HG03575 (cell line): ENCODE data around the gene HABP2.

ENCODE experiments used
- ATAC-seq: cut with Tn5 transposase; IDR thresholded peaks from one replicate; pipeline ENCODE4 v1.9.1; 2021; ENCODE audit not compliant: unreplicated experiment, insufficient number of reproducible peaks, low FRiP score; ENCODE audit errors: extremely low read depth

The HABP2 gene

GRCh38 chr10:113552701-113553100 lies at the start of gene HABP2:
Gene HABP2, plus strand, starts transcription at chr10:113553053. Its CDS starts 69 bp downstream, at chr10:113553122.
- ATAC-seq, result no peak

DNA sequence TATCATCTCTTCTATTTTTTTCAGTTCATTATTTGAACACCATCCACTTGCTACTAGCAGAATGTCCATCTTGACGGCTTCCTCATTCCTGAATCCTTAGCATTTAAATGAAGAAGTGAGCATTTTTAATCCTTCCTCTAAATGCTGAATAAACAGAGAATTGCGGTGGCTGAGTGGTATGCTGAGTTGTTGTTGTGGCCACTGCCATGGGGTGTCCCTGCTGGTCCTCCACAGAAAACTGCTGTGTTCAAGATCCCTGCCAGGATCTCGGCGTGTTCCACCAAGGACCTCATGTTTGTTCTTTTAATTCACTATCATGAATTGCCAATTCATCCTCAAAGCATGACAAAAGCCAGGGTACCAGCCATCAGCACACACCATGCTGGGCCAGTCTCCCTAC lies 48.9 kb upstream of the HABP2 start:
- ATAC-seq, result no peak

- no peak for ATAC-seq
Observed at GRCh38 chr10:113504423-113504822, 48.4 kb upstream of the HABP2 start.

GRCh38 chr10:113506476-113506875 lies 46.4 kb upstream of the HABP2 start:
- ATAC-seq, result no peak

DNA sequence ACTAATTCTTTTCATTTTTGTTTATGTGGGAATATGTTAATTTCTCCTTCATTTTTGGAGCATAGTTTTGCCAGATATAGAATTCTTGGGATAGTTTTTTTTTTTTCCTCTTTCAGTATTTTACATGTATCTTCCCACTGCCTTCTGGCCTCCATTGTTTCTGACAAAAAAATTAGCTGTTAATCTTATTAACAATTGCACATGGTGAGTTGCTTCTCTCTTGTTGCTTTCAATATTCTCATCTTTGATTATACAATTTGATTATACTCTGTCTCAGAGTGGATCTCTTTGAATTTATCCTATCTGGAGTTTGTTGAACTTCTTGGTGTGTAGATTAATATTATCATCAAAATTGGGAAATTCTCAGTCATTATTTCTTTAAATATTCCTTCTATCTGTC lies 41.4 kb upstream of the HABP2 start:
- ATAC-seq, result no peak

DNA sequence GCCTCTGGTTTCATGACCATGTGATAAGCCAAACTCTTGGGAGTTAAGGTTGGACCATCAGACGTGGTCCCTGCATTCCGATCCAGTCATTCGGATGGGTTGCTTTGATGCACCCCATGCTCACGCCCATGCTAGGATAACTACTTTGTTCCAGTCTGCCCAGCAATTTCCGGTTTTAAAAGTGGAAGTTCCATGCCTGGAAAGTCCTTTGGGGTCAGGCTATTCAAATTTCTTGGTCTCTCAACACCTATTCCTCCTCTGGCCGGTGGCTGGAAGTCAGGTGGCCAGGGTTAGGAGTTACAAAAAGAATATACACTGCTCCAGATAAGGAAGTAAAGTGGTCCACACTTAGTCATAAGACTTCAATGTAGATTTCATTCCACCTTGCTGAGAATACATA lies 37.7 kb upstream of the HABP2 start:
- ATAC-seq, result no peak

GRCh38 chr10:113515601-113516000 lies 37.3 kb upstream of the HABP2 start:
- no peak for ATAC-seq

DNA sequence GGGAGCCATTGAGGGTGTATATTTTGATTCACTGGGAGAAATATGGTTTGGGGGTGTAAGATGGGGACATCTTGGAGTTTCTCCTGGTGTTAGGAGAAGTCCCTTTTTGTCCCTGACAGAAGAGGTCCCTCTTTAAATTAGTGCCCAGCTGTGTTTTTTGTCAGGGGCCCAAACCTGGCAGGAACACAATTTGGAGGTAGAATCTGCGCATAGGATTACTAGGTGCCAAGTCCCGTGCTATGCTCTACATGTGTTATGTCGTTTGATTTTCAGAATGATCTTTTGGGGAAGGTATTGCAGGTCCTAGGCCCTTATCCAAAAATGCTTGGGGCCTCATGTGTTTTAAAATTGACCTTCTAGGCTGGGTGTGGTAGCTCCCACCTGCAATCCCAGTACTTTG lies 36.8 kb upstream of the HABP2 start:
- no peak for ATAC-seq

DNA sequence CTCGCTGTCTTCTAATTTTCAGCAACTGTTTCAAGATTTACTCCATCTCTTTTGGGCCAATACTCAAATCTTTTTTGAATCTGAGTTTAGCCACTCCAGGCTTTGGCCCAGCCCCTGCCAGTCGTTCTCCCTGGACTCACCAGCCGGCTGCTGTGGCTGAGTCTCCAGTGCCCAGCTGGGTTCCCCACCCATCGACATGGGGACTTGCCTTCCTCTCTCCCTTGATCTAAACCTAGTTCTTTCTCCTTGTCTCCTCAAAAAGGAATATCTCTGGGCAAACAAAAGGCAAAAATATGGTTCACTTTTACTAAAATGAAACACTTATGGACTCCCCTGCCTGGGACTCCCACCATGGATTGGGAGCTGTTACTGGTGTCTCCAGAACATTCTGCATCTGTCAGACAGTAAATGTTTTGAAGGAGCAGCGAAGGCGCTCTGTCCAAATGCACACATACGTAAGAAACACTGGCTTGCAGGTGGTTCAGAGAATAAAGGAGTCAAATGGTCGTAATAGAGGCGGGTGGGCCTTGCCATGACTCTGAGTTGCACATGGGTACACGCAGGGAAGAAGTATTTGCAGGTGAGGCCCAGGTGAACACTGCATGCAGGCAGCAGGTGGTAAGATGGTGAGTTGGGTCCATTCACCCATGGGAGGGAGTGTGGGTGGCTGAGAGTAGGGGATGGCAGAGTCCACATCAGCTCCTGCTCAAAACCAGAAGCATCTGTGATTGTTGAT lies 35.5 kb upstream of the HABP2 start:
- no peak for ATAC-seq

GRCh38 chr10:113517901-113518260 lies 35.0 kb upstream of the HABP2 start:
- ATAC-seq, result no peak

- ATAC-seq, result no peak
Observed at GRCh38 chr10:113518415-113518814, 34.4 kb upstream of the HABP2 start.

GRCh38 chr10:113518816-113519591 lies 33.8 kb upstream of the HABP2 start:
- no peak for ATAC-seq

DNA sequence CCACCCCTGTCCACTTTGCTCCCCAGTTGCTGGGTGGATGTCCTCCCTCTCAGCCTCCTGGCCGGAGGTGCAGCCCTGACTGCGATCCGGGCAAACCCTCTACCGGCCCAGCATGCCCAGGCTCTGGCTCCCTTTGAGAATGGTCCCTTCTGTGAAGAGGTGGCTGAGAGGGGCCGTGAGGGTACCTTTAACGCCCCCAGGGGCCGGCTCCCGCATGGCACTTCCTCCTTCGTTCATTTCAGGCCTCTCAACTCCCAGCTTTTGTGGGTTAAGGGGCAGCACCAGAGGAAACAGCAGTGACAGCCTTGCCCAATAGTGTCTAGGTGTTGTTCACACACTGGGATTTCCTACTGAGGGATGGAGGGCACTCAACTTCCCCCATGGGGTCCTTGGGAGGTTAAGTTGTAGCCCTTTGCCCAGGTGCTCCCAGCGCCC lies 33.2 kb upstream of the HABP2 start:
- no peak for ATAC-seq

GRCh38 chr10:113520261-113520660 lies 32.6 kb upstream of the HABP2 start:
- no peak for ATAC-seq

GRCh38 chr10:113520690-113521474 lies 32.0 kb upstream of the HABP2 start:
- no peak for ATAC-seq

DNA sequence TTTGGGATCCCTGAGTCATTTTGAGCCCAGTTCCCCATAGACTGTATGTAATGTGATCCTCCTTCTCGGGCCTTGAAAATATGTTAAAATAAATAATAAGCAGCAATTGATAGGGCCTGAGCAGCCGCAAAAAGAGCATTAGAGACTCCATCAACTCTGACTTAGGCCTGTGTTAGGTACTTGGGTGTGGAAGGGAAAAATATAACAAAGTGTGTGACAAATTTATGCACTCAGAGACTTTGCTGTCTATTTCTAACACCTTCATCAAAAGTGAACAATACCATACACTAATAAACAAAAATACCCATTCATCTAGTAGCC lies 31.4 kb upstream of the HABP2 start:
- ATAC-seq, result no peak

GRCh38 chr10:113522460-113522859 lies 30.4 kb upstream of the HABP2 start:
- ATAC-seq, result no peak

- ATAC-seq, result no peak
Observed at GRCh38 chr10:113523071-113523470, 29.8 kb upstream of the HABP2 start.

DNA sequence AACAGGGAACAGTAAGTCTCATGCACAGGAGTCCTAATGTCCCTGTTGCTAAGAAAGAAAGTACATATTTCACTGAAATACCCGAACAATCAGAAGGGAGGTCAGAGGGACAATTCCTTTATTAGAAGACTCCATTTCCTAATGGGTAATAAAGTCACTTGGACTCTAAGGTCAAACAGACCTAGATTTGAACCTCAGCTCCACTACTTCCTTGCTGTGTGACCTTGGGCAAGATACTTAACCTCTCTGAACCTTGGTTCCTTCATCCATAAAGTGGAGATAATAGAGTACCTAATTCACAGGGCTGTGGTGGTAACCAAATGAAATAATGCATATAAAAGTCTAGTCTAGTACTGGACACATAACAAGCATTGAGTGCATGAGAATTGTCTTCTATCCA lies 29.2 kb upstream of the HABP2 start:
- no peak for ATAC-seq

DNA sequence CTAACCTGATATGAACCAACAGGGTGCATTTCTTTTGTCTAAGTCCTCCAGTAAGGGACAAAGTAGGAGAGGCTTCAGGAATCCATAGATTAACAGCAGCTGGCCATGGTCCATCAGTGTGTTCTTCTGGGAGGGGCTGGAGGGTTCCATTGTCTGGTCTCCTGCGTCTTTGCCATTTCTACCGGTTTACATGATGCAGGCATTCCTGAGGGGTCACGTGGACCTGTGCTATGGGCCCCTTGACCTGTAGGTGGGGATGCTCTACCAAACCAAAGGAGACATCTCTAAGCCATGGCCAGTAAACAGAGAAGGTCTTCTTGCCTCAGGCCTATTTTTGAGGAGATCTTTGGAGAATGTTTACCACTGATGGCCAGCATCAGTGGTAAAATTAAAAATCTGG lies 28.7 kb upstream of the HABP2 start:
- no peak for ATAC-seq
